OCI-LY3 (cell line): ENCODE data around the gene RAPGEF2.

Experiments used
- H2AFZ ChIP-seq: fragments of 200-600, 300-600 bp; shearing (Covaris generic); 2 replicates; pipeline ENCODE4 v1.6.0; 2014; ENCODE audit warnings: antibody characterized with exemption, low read depth, low read length
- H3K27ac ChIP-seq: fragments of 200-600, 300-600 bp; sonication (generic); 2 replicates; pipeline ENCODE4 v1.5.1; 2014; ENCODE audit warnings: mild to moderate bottlenecking, low read length, moderate library complexity, mixed read lengths
- H3K27me3 ChIP-seq: fragments of 200-600, 300-600 bp; sonication (generic); 2 replicates; pipeline ENCODE4 v1.6.1; 2014; ENCODE audit warnings: low read depth, low read length, mixed read lengths
- H3K36me3 ChIP-seq: fragments of 200-600, 300-600 bp; sonication (generic); replicated peaks from 2 replicates; pipeline ENCODE3; 2014; ENCODE audit warnings: low read depth, low read length, mixed read lengths
- H3K4me1 ChIP-seq: fragments of 300-600, 200-600 bp; sonication (generic); 2 replicates; pipeline ENCODE4 v1.6.1; 2014; ENCODE audit warnings: low read length, mixed read lengths
- H3K4me2 ChIP-seq: fragments of 200-600, 300-600 bp; sonication (generic); 2 replicates; pipeline ENCODE4 v1.6.1; 2014; ENCODE audit warnings: low read length, mixed read lengths
- H3K4me3 ChIP-seq: fragments of 300-600, 200-600 bp; sonication (generic); 2 replicates; pipeline ENCODE4 v1.5.1; 2014; ENCODE audit warnings: antibody characterized with exemption, mild to moderate bottlenecking, low read length, moderate library complexity
- H3K79me2 ChIP-seq: fragments of 300-600, 200-600 bp; shearing (Covaris generic); 2 replicates; pipeline ENCODE4 v1.6.1; 2014; ENCODE audit warnings: mild to moderate bottlenecking, low read length, mixed read lengths
- H3K9ac ChIP-seq: fragments of 300-600, 200-600 bp; shearing (Covaris generic); 2 replicates; pipeline ENCODE4 v1.6.0; 2014; ENCODE audit warnings: mild to moderate bottlenecking, low read length, moderate library complexity
- H3K9me3 ChIP-seq: fragments of 200-600, 300-600 bp; shearing (Covaris generic); 2 replicates; pipeline ENCODE4 v1.6.1; 2014; ENCODE audit warnings: low read length, mixed read lengths; ENCODE audit not compliant: insufficient read depth
- H4K20me1 ChIP-seq: fragments of 200-600, 300-600 bp; sonication (generic); 2 replicates; pipeline ENCODE4 v1.6.1; 2016; ENCODE audit warnings: low read length, mixed read lengths; ENCODE audit not compliant: insufficient read depth
- CTCF ChIP-seq: fragments of 200-600, 300-600 bp; sonication (generic); IDR thresholded peaks from 2 replicates; pipeline ENCODE4 v1.5.1; 2014; ENCODE audit warnings: antibody characterized with exemption, low read length, low read depth
- EZH2phosphoT487 ChIP-seq: fragments of 200-600 bp; shearing (Covaris generic); IDR thresholded peaks from 2 replicates; pipeline ENCODE4 v1.6.1; 2018; ENCODE audit warnings: antibody characterized with exemption, mixed run types, low read depth

Gene RAPGEF2

GRCh38 chr4:159386620-159387019 is 283.7 kb downstream of the RAPGEF2 start:
- no peak for TF ChIP-seq EZH2phosphoT487
- no peak for TF ChIP-seq CTCF
- no peak overlapping the region for H3K27ac ChIP-seq
- H2AFZ ChIP-seq = no peak overlapping the region
- no peaks in the 10 kb centered on the region for H3K9me3 ChIP-seq
- H3K9ac ChIP-seq = no peak overlapping the region
- no peaks in the 10 kb centered on the region for H3K79me2 ChIP-seq
- H3K27me3 ChIP-seq = no peaks in the 10 kb centered on the region
- H3K36me3 ChIP-seq = no peaks in the 10 kb centered on the region
- no peaks in the 10 kb centered on the region for H4K20me1 ChIP-seq
- no peak overlapping the region for H3K4me2 ChIP-seq
- H3K4me3 ChIP-seq = no peak overlapping the region
- H3K4me1 ChIP-seq = no peaks in the 10 kb centered on the region

- H3K9ac ChIP-seq = no peak overlapping the region
- no peaks in the 10 kb centered on the region for H3K79me2 ChIP-seq
- no peak overlapping the region for H3K4me2 ChIP-seq
- H3K27me3 ChIP-seq = no peaks in the 10 kb centered on the region
- H4K20me1 ChIP-seq = no peaks in the 10 kb centered on the region
- no peak overlapping the region for H2AFZ ChIP-seq
- no peaks in the 10 kb centered on the region for H3K36me3 ChIP-seq
- TF ChIP-seq CTCF (no peak), EZH2phosphoT487 (no peak)
- H3K4me1 ChIP-seq = no peaks in the 10 kb centered on the region
- H3K9me3 ChIP-seq = no peaks in the 10 kb centered on the region
- no peak overlapping the region for H3K27ac ChIP-seq
- no peak overlapping the region for H3K4me3 ChIP-seq
Observed at GRCh38 chr4:159389756-159390155, 286.9 kb downstream of the RAPGEF2 start.

- Histone ChIP-seq H3K4me3 (no peak overlapping the region), H3K79me2 (no peaks in the 10 kb centered on the region), H2AFZ (no peak overlapping the region), H3K9ac (no peak overlapping the region), H3K27me3 (no peaks in the 10 kb centered on the region), H3K36me3 (no peaks in the 10 kb centered on the region), H4K20me1 (no peaks in the 10 kb centered on the region), H3K27ac (no peak overlapping the region), H3K4me1 (no peaks in the 10 kb centered on the region), H3K9me3 (no peaks in the 10 kb centered on the region), H3K4me2 (no peak overlapping the region)
- TF ChIP-seq EZH2phosphoT487 (no peak), CTCF (no peak)
Observed at GRCh38 chr4:159390648-159391047, 287.8 kb downstream of the RAPGEF2 start.

GRCh38 chr4:159395693-159396092 is 292.8 kb downstream of the RAPGEF2 start:
- no peak overlapping the region for H3K4me2 ChIP-seq

More at GRCh38 chr4:159395693-159396092, 292.8 kb downstream of the RAPGEF2 start:
- no peaks in the 10 kb centered on the region for H3K27me3 ChIP-seq
- H3K9me3 ChIP-seq = no peaks in the 10 kb centered on the region
- no peaks in the 10 kb centered on the region for H3K79me2 ChIP-seq
- H3K9ac ChIP-seq = no peak overlapping the region
- TF ChIP-seq EZH2phosphoT487 (no peak), CTCF (no peak)
- no peaks in the 10 kb centered on the region for H4K20me1 ChIP-seq
- no peak overlapping the region for H3K27ac ChIP-seq
- H2AFZ ChIP-seq = no peak overlapping the region
- H3K36me3 ChIP-seq = no peaks in the 10 kb centered on the region
- no peaks in the 10 kb centered on the region for H3K4me1 ChIP-seq
- no peak overlapping the region for H3K4me3 ChIP-seq
